ENCODE data around the gene NEIL3. TPM values are rescaled to one million over a fixed set of nuclear protein-coding genes. Genes with fewer than 3 reads are reported as not detected.

NEIL3 gene
- total and polyA plus RNA-seq, 4 donors = 0.28 to 0.99 (median 0.39) TPM; not detected in 1

- H3K27ac ChIP-seq (ENCODE audit: low read depth in 1 of 2, low read length in 2 of 2) = no peak overlapping the region
- 71 to 80% methylated on average over 10 of the region's 10 CpGs for WGBS, 2 donors
- intact Hi-C loops (cut with DNase I) = no loop called here
- H3K9me3 ChIP-seq (ENCODE audit: control insufficient read depth, low read length) = no peaks in the 10 kb centered on the region
- ATAC-seq (ENCODE audit: low FRiP score) (no peak), DNase-seq (no peak)
- H3K4me1 ChIP-seq (ENCODE audit: control insufficient read depth in 1 of 2, insufficient read depth in 2 of 2, low read length in 2 of 2) = peaks cover 0 to 5% of the 10 kb centered on the region in 2 donors
- no peaks in the 10 kb centered on the region for H3K27me3 ChIP-seq (ENCODE audit: control insufficient read depth in 1 of 2, insufficient read depth in 2 of 2, low read length in 1 of 2)
- no peaks in the 10 kb centered on the region for H3K36me3 ChIP-seq (ENCODE audit: control insufficient read depth in 1 of 2, insufficient read depth in 2 of 2, low read length in 1 of 2)
- no peak overlapping the region for H3K4me3 ChIP-seq (ENCODE audit: low read length in 2 of 2)
Observed at GRCh38 chr4:177271915-177272766, 37.5 kb upstream of the NEIL3 start.

- 71 to 74% methylated on average over 4 of the region's 4 CpGs for WGBS, 2 donors
- no peaks in the 10 kb centered on the region for H3K27me3 ChIP-seq (ENCODE audit: control insufficient read depth in 1 of 2, insufficient read depth in 2 of 2, low read length in 1 of 2)
- ATAC-seq (ENCODE audit: low FRiP score) (no peak), DNase-seq (no peak)
- no peak overlapping the region for H3K27ac ChIP-seq (ENCODE audit: low read depth in 1 of 2, low read length in 2 of 2)
- H3K36me3 ChIP-seq (ENCODE audit: control insufficient read depth in 1 of 2, insufficient read depth in 2 of 2, low read length in 1 of 2) = no peaks in the 10 kb centered on the region
- no peak overlapping the region for H3K4me3 ChIP-seq (ENCODE audit: low read length in 2 of 2)
- H3K4me1 ChIP-seq (ENCODE audit: control insufficient read depth in 1 of 2, insufficient read depth in 2 of 2, low read length in 2 of 2) = peaks cover 0 to 3% of the 10 kb centered on the region in 2 donors
- H3K9me3 ChIP-seq (ENCODE audit: control insufficient read depth, low read length) = no peaks in the 10 kb centered on the region
- intact Hi-C loops (cut with DNase I) = no loop called here
Observed at GRCh38 chr4:177275999-177276398, 33.7 kb upstream of the NEIL3 start.

- H3K4me1 ChIP-seq (ENCODE audit: control insufficient read depth in 1 of 2, insufficient read depth in 2 of 2, low read length in 2 of 2) = peaks cover 0 to 1% of the 10 kb centered on the region in 2 donors
- no peaks in the 10 kb centered on the region for H3K36me3 ChIP-seq (ENCODE audit: control insufficient read depth in 1 of 2, insufficient read depth in 2 of 2, low read length in 1 of 2)
- intact Hi-C loops (cut with DNase I) = no loop called here
- DNase-seq (no peak), ATAC-seq (ENCODE audit: low FRiP score) (no peak)
- no peak overlapping the region for H3K4me3 ChIP-seq (ENCODE audit: low read length in 2 of 2)
- no peaks in the 10 kb centered on the region for H3K9me3 ChIP-seq (ENCODE audit: control insufficient read depth, low read length)
- H3K27ac ChIP-seq (ENCODE audit: low read depth in 1 of 2, low read length in 2 of 2) = no peak overlapping the region
- WGBS, 2 donors = 79 to 81% methylated on average over 4 of the region's 4 CpGs
- H3K27me3 ChIP-seq (ENCODE audit: control insufficient read depth in 1 of 2, insufficient read depth in 2 of 2, low read length in 1 of 2) = no peaks in the 10 kb centered on the region
Observed at GRCh38 chr4:177281351-177281909, 28.2 kb upstream of the NEIL3 start.

- intact Hi-C loops (cut with DNase I) = no loop called here
- DNase-seq = no peak
- Histone ChIP-seq H3K4me3 (ENCODE audit: low read length in 2 of 2) (no peak overlapping the region), H3K27ac (ENCODE audit: low read depth in 1 of 2, low read length in 2 of 2) (no peak overlapping the region), H3K4me1 (ENCODE audit: control insufficient read depth in 1 of 2, insufficient read depth in 2 of 2, low read length in 2 of 2) (peaks cover 0 to 1% of the 10 kb centered on the region in 2 donors), H3K27me3 (ENCODE audit: control insufficient read depth in 1 of 2, insufficient read depth in 2 of 2, low read length in 1 of 2) (no peaks in the 10 kb centered on the region), H3K36me3 (ENCODE audit: control insufficient read depth in 1 of 2, insufficient read depth in 2 of 2, low read length in 1 of 2) (no peaks in the 10 kb centered on the region), H3K9me3 (ENCODE audit: control insufficient read depth, low read length) (no peaks in the 10 kb centered on the region)
- 53% methylated on average over 5 of the region's 5 CpGs for WGBS, 2 donors
- no peak for ATAC-seq (ENCODE audit: low FRiP score)
Observed at GRCh38 chr4:177282284-177282835, 27.3 kb upstream of the NEIL3 start.

GRCh38 chr4:177283167-177283566 is 26.5 kb upstream of the NEIL3 start:
- H3K4me3 ChIP-seq (ENCODE audit: low read length in 2 of 2) = no peak overlapping the region
- no peak for DNase-seq
- WGBS, 2 donors = 95 to 98% methylated on average over 2 of the region's 2 CpGs

GRCh38 chr4:177285953-177286352 is 23.7 kb upstream of the NEIL3 start:
- no peaks in the 10 kb centered on the region for H3K36me3 ChIP-seq (ENCODE audit: control insufficient read depth in 1 of 2, insufficient read depth in 2 of 2, low read length in 1 of 2)
- peaks cover 0 to 1% of the 10 kb centered on the region in 2 donors for H3K4me1 ChIP-seq (ENCODE audit: control insufficient read depth in 1 of 2, insufficient read depth in 2 of 2, low read length in 2 of 2)
- WGBS, 2 donors = 94 to 96% methylated on average over 6 of the region's 6 CpGs
- H3K27me3 ChIP-seq (ENCODE audit: control insufficient read depth in 1 of 2, insufficient read depth in 2 of 2, low read length in 1 of 2) = no peaks in the 10 kb centered on the region
- H3K27ac ChIP-seq (ENCODE audit: low read depth in 1 of 2, low read length in 2 of 2) = no peak overlapping the region
- H3K4me3 ChIP-seq (ENCODE audit: low read length in 2 of 2) = no peak overlapping the region
- no peaks in the 10 kb centered on the region for H3K9me3 ChIP-seq (ENCODE audit: control insufficient read depth, low read length)
- ATAC-seq (ENCODE audit: low FRiP score) (no peak), DNase-seq (no peak)
- intact Hi-C loops (cut with DNase I) = no loop called here

More at GRCh38 chr4:177283167-177283566, 26.5 kb upstream of the NEIL3 start:
- no peaks in the 10 kb centered on the region for H3K9me3 ChIP-seq (ENCODE audit: control insufficient read depth, low read length)
- H3K27ac ChIP-seq (ENCODE audit: low read depth in 1 of 2, low read length in 2 of 2) = no peak overlapping the region
- H3K36me3 ChIP-seq (ENCODE audit: control insufficient read depth in 1 of 2, insufficient read depth in 2 of 2, low read length in 1 of 2) = no peaks in the 10 kb centered on the region
- no peaks in the 10 kb centered on the region for H3K27me3 ChIP-seq (ENCODE audit: control insufficient read depth in 1 of 2, insufficient read depth in 2 of 2, low read length in 1 of 2)
- intact Hi-C loops (cut with DNase I) = no loop called here
- no peak for ATAC-seq (ENCODE audit: low FRiP score)
- H3K4me1 ChIP-seq (ENCODE audit: control insufficient read depth in 1 of 2, insufficient read depth in 2 of 2, low read length in 2 of 2) = peaks cover 0 to 1% of the 10 kb centered on the region in 2 donors

GRCh38 chr4:177287255-177287654 is 22.4 kb upstream of the NEIL3 start:
- ATAC-seq (ENCODE audit: low FRiP score) (no peak), DNase-seq (no peak)
- Histone ChIP-seq H3K4me1 (ENCODE audit: control insufficient read depth in 1 of 2, insufficient read depth in 2 of 2, low read length in 2 of 2) (peaks cover 0 to 1% of the 10 kb centered on the region in 2 donors), H3K9me3 (ENCODE audit: control insufficient read depth, low read length) (no peaks in the 10 kb centered on the region), H3K27ac (ENCODE audit: low read depth in 1 of 2, low read length in 2 of 2) (no peak overlapping the region), H3K27me3 (ENCODE audit: control insufficient read depth in 1 of 2, insufficient read depth in 2 of 2, low read length in 1 of 2) (no peaks in the 10 kb centered on the region), H3K36me3 (ENCODE audit: control insufficient read depth in 1 of 2, insufficient read depth in 2 of 2, low read length in 1 of 2) (no peaks in the 10 kb centered on the region), H3K4me3 (ENCODE audit: low read length in 2 of 2) (no peak overlapping the region)
- intact Hi-C loops (cut with DNase I) = no loop called here
- WGBS, 2 donors = 19 to 27% methylated on average over 1 of the region's 1 CpG

- intact Hi-C loops (cut with DNase I) = no loop called here
- Histone ChIP-seq H3K36me3 (ENCODE audit: control insufficient read depth in 1 of 2, insufficient read depth in 2 of 2, low read length in 1 of 2) (no peaks in the 10 kb centered on the region), H3K27me3 (ENCODE audit: control insufficient read depth in 1 of 2, insufficient read depth in 2 of 2, low read length in 1 of 2) (no peaks in the 10 kb centered on the region), H3K27ac (ENCODE audit: low read depth in 1 of 2, low read length in 2 of 2) (no peak overlapping the region), H3K4me1 (ENCODE audit: control insufficient read depth in 1 of 2, insufficient read depth in 2 of 2, low read length in 2 of 2) (peaks cover 0 to 4% of the 10 kb centered on the region in 2 donors), H3K4me3 (ENCODE audit: low read length in 2 of 2) (no peak overlapping the region), H3K9me3 (ENCODE audit: control insufficient read depth, low read length) (no peaks in the 10 kb centered on the region)
- no peak for ATAC-seq (ENCODE audit: low FRiP score)
- WGBS, 2 donors = 99 to 100% methylated on average over 1 of the region's 1 CpG
- no peak for DNase-seq
Observed at GRCh38 chr4:177288335-177288734, 21.3 kb upstream of the NEIL3 start.
